HG03354 (cell line): ENCODE measurements around the gene NOX3.

Experiments
- ATAC-seq: cut with Tn5 transposase; IDR thresholded peaks from one replicate; pipeline ENCODE4 v1.9.1; 2021; ENCODE audit warnings: mild to moderate bottlenecking; ENCODE audit not compliant: unreplicated experiment, poor library complexity, severe bottlenecking

Gene NOX3

DNA sequence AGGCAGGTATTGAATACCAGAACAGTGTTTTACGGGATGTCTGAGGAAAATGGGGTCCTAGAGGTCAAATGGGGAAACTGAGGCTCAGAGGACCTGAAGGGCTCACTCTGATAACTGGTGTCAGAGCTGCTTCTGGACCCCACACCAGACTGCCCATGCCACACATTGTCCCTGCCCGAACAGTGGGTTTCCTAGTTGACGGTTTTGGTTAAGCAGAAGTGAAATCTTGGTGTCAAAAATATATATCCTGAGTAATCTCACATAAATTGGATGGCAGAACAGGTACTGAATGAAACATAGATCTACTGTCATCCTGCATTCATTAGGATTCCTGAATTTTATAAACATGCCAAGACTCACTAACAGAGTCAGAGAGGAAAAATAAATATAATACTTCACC, 16.3 kb downstream of the NOX3 start:
- no peak for ATAC-seq

DNA sequence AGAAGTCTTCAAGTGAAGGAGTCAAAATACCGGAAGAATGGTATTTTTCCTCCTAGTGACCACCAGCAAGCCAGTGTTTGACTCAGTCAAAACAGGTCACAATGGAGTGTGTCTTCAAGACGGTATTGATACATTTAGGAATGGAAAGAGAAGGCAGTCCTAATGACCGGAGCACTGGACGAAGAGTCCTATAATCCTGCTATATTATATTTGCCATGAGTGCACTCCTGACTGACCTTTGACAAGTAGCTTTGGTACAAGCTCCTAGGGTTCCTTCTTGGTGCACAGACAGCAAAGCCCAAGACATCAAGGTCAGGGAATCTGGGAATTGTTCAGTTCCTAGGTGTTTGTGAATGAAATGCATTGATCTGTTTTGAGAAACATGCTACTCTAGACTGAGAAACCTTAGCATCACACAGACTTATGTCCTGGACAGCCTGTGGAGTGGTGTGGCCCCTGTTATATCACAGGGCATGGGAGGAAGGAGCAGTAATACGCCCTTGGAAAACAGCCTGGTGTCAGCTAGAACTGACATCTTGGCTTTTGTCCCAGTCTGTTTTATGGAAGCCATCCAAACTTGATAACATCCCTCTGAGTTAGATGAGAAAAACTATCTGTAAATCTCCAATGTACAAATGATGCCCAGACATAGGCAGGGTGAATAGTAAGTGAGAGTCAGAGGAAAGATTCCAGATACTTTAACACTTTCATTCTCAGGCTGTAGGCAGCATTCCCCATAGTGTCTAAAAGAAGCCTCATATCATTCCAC, 18.5 kb downstream of the NOX3 start:
- no peak for ATAC-seq

DNA sequence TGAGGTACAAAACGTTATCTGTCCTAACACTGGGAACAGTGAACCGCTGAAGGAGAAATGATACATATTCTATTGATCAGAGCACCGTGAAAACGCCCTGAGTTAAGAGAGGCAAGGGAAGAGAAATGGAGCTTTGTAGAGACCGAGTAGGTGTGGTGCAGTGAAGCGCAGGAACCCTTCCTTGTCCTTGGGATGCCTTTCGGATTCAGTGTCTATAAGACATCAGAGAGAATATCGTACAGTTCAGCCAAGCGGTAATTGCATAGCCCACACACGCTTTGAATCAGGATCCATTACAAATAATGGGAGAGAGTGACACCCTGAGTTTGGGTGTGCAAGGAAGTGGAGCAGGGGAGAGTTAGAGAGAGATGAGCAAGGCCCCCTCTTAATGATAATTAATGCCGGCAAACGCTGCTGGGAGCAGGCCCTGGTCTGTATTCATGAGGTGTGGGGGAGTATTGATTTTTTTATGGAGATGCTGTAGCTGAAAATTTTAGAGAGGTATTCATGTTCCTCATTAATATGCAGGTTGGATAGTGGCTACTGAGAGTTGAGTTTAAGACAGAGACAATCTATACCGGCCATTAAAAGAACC, 20.7 kb downstream of the NOX3 start:
- no peak for ATAC-seq

DNA sequence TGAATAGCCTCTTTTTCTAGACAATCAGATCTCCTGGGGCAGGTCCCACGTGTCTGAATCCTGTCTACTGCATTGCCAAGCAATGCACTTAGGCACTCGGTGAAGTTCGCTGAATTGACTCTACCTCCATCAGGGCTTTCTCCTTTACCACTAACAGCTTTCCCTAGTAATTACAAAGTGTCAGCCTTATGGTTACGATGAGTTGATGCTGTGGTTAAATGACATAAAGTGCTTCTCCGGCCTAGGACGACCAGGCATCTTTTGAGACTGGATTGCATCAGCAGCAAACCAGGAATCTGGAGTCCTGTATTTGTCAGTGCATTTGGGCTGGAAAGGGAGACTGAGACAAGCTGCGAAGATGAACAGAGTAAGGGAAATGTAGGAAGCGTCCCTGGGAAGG, 21.5 kb downstream of the NOX3 start:
- ATAC-seq: no peak

DNA sequence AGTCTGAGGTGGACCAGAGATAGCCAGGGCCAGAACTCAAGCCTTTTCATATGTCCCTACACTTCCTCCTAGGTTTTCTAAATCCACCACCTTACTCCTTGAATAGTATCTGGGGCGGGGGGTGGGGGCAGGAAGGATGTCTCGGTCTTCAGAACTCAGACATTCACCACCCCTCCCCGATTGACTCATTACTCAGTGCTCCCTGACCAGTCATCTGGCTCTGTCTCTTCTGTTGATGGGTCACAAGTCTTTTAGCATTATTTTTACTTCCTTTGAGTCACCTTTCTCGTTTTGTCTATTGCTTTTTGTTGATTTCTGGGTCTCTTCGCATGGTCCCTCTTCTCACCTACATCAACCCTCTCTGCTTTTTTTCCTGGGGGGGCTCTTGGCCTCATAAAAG, 23.3 kb downstream of the NOX3 start:
- no peak for ATAC-seq

DNA sequence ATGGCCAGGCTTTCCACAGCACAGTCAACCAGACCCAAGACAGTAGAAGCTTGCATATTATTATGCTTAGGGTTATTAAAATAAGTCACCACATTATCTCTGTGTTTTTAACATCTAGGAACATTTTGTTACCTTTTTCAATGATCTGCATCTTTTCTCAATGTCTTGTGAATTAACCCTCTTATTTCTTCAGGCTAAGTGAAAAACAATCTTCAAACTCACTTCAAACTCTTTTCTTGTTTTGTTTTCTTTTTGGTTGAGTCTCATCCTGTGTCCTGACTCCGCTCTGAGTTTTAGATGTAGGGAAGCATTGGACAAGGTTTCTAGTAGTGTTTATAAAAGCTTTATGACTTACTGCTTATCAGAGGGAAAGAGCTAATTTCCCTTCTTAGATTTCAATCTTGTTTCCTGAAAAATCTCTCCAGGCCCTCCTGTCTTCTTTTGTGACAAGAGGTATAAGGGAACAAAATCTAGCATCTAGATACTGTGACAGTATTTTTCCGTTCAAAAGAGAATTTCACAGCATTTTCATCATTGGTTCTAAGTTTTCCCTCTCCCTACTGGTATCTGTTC, 26.2 kb downstream of the NOX3 start:
- ATAC-seq: no peak

DNA sequence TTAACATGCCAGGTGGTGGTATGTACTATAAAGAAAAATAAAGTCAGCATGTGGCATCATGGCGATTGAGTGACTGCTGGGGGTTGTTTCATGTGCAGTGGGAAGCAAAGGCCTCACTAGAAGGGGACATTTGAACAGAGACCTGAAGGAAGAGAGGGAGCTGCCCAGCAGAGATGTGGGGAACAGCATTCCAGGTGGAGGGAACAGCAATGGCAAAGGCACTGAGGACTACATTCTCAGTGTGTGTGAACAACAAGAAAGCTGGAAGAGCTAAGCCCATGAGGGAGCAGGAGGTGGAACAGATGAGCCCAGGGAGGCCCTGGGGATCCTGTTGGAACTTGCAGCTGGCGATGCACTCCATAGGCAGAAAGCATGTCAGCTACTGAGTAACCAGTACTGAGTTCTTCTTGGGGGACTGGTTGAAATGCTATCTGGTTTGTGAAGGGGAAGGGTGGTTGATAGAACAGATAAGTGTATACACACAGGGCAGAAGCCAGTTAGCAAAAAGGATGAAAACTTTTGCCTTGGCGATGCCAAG, 29.2 kb downstream of the NOX3 start:
- ATAC-seq: no peak

DNA sequence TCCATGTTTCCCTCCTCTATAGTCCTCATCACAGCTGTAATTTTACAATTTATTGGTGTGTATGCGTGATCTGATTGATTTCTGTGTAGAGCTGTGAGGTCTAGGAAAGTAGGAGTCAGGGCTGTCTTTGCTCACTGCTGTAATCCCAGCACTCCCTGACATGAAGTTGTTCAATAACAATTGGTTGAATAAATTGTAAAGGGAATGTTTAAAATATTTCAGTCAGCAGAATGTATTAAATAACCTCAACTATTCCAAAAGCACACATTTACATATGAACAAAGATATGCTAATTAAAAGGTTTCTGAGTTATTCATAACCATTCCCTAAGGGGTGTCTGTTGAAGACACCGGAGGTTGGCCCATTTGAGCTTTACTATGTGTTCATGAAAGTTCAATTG, 31.5 kb downstream of the NOX3 start:
- ATAC-seq: no peak

DNA sequence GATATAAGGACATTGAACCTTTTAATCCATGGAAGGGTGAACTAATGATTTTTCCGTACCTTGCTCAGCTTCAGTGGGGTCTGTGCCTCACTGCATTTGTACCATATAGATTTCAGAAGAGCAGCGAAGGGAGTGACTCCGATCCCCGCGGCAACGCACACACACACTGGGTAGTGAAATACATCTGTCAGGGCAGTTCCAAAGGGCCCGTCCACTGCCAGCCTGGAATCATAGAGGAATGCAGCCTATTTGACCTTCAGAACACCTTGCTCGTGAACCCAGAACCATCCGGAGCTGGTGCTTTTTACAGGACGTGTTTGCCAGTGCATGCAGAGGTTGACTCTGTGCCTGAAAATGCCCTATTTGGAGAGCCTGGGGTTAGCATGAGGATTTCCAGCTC, 33.0 kb downstream of the NOX3 start:
- no peak for ATAC-seq

DNA sequence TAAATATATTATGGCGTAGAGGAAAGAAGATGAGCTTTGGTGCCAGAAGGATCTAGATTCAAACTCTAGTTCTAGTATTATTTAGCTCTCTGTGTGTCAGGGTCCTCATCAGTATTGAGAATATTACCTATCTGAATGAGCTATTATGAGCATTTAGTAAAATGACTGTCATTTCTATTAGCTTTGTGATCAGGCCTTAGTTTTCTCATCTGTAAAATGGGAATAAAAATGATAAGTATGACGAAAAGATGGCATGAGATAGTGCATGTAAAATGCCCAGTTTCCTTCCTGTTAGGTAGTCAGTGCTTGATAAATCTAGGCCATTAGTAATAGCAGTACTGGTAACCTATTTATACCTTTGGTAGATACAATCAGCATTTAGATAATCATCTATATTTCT, 35.1 kb downstream of the NOX3 start:
- ATAC-seq: no peak

DNA sequence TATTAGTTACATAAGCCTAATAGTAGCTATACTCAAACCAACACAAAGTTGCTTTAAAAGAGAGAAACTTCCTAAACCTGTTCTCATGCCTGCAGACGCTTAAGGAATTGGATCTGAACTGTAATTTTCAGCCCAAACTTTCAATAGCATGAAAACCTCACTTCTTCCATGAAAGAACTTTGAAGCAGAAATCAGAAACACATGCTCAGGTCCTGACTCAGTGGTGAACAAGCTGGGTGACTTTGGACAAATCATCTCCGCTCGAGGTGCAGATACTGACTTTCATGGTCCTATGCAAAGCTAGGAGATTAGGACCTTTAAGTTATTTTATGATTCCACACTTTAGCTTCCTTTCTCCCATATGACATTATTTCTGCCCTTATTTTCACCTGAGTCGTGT, 36.5 kb downstream of the NOX3 start:
- no peak for ATAC-seq

DNA sequence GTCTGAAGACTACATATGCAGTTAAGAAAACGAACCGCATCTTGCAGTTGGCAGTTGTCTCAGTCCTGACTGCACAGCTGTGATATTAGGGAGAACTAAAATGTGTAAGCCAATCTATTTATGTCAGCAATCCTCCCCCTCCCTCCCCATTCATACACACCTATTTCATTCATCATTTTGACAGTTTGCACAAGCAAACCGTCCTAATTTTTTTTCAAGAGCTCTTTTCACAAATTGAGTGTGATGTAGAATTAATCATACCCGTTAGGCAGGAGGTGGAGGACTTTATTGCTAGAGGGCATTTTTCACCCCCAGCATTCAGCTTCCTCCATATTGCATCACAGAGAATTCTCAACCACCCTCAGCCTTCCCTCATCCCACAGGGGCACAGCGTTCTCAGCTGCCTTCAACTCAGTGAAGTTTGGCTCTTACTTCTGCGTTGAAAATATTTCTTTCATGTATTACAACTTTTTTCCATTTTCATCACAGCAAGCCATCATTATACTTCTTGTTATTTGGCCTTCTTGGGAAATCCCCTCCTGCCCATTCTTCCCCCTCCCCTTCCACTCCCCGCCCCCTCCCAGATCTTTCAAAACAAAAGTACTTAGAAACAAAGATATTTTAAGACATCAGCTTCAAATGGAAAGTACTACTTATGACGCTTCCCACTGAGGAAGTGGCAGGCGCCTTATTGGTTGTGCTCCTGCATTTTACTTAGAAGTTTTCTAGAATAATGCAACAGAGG, 37.5 kb downstream of the NOX3 start:
- peak; percentile 69 for ATAC-seq

DNA sequence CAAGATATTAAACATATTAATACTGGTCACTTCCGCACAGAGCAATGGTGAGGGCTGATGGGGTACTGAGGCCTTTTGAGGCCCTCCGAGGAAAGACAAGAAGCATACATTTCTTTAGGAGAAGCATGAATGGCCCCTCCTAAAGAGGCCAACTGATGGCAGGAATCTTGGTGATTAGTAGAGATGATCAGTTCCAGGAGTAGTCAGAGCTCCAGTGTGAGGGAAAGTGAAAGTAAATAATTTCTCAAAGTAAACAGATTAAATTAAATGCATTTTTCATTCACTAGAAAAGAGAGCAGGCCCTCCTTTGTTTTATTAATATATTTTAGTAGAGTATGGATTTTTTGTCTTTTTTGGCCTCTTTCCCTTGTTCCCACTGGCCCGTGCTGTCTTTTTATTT, 38.2 kb downstream of the NOX3 start:
- no peak for ATAC-seq

DNA sequence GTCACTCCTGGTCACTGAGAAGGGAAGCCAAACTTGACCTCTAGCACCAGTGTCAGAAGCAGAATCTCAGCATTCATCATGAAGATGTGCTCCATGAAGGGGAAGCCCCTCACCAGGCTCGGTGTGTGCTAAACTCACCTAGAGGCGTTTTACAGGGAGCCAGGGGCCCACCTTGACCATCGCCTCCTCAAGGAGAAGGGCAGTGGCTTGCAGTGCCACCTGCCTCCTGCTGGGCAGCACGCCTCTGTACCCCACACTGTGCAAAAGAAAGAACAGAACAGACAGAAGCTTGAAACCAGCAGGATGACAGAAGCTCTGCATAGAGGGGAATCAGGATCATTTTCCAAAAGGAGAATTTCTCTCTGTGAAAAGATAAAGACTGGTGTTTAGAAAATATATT, 39.7 kb downstream of the NOX3 start:
- no peak for ATAC-seq

DNA sequence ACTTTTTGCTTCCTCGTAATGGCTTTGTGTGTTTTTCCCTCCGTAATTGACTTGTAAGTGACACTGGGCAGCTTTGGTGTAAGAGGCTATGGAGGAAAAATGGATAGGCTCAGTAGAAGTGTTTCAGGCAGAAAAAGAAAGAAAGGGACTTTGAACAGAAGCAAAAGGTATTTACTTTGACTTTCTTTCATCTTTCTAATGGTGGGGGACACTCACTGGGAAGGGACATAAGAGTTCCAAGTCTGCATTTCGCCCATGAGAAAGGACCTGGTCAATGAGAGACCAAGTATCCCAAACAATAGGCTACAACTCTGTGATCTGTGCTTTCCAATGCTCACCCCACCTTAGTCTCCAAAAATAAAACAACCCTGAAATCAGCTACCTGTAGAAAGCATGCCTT, 41.6 kb downstream of the NOX3 start:
- ATAC-seq: no peak

DNA sequence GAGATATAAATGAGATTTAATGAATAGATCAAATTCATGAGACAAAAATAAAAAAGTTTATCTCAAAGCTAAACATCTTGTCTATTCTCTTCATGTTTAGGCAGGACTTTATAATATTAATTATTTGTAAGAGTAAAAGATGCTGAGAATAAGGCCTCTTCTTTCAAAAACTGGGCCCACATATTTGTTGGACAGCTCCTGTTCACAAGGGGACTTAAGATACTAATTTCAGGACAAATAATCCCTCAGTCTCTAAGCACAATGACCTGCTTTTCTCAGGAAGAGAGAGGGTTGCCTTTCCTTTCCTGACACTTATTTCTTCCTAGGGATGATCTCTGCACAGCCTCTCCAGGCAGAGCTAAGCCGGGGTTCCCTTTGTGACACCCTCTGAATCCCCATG, 43.3 kb downstream of the NOX3 start:
- no peak for ATAC-seq

DNA sequence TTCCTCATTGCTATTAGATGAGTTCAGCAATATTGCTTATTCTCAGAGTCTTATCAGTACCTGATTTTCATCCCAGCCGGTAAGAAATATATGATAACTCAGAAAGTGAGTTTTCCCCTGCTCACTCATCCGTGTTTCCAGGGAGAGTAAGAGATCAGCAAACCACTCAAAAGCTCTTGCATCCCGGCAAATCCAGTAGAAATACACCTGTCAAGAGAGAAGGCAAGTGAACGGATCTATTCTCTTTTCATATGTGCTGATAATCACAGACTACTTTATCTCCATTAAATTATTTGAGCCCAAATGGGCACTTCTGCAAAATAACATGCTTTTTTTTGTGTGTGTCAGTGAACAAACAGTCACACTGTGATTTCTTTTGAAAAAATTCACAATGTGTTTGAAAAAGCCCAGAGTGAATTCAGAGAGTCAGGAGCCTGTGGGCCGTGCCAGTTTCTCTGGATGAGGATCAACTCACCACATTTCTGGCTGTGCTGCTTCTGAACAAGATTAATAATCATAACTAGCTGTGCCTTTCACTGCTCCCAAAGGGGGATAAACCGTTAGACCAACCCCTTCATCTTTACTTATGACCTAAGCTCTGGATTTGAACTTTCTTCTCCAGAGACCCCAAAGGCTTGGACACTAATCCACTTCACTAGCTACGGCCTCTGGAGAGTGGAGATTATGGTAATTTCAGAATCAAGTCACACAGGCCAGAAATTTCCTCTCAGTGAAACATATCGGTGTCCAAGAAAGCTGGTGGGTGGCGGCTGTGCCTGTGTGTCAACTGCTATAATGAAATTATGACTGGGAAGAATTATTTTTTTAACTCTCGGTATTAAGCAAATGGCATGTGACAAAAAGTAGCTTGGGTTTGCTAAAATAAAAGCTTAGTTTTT, 44.2 kb downstream of the NOX3 start:
- ATAC-seq: no peak

DNA sequence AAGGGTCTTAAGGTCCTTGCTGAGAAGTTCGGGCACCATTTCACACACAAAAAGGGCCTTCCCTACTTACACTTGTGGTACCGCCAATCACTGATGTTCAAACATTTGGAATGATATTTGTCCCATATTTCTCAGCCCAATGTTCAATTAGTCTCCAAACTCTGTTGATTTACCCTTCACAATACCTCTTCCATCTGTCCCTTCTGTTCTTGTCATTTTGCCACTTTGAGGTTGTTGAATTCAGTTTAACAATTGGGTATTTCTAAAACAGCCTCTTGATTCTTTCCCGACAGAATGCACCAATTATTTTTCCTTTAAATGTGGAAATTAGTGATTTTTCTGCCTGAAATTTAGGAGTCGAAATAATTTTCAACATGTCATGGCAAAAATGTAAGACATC, 46.2 kb downstream of the NOX3 start:
- no peak for ATAC-seq

DNA sequence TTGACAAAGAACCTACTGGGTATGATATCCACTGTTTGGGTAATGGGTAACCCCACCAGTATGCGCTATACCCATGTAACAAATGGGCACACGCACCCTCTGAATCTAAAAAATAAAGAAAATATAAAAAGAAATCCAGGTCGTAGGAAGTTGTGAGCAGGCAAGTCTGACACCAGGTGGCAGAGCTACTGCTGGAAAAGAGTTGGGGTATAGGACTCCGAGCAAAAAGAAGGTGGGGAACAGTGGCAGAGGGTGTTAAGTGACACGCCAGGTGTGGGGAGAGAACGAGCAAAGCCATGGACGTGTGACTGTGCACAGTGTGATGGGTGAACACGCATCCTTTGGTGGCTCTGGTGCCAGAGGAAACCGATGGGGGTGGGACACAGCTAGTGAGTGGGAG, 46.7 kb downstream of the NOX3 start:
- ATAC-seq: no peak

DNA sequence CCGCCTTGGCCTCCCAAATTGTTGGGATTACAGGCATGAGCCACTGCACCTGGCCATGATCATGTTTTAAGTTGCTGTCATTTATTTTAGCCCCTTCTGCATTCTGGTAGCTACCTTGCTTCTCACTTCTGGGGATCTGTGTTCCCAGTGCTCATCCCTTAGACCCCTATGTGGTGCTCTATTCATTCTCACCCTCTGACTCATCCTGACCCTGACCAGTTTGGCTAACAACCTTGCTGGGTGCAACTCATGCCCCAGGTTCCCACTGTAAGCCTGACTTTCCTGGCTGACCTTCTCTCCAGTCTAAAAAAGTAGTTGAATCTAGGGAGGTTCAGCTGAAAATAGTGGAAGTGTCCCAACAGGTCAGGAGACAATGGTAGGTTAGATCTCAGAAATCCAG, 47.4 kb downstream of the NOX3 start:
- no peak for ATAC-seq
